Fibroblast of skin of left quadriceps (primary cell): Measurements from ENCODE around the gene CLSTN1.
"Not testable (repeated sequence)": the region's sequence is repeated elsewhere in the genome, so short reads cannot be mapped to it uniquely, and the experiment has no call there.

Experiments
- DNase-seq, 2 experiments: peaks; one replicate each; pipeline ENCODE4 v3.0.0-alpha.2; 2013; ENCODE audit warnings: low read depth in 2 of 2

CLSTN1 gene

DNA sequence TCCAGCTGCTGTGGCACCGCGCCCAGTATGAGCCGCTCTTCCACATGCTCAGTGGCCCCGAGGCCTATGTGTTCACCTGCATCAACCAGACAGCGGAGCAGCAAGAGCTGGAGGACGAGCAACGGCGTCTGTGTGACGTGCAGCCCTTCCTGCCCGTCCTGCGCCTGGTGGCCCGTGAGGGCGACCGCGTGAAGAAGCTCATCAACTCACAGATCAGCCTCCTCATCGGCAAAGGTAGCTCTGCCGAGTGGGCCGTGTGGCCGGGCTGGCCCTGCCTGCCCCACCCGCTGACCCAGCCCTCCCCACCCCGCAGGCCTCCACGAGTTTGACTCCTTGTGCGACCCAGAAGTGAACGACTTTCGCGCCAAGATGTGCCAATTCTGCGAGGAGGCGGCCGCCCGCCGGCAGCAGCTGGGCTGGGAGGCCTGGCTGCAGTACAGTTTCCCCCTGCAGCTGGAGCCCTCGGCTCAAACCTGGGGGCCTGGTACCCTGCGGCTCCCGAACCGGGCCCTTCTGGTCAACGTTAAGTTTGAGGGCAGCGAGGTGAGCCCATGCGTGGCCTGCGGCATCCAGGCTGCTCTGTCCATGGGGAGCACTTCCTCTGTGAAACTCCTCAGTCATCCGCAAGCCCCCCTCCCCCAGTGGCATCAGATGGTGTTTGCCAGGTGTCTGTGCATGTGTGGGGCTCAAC lies 108.1 kb downstream of the CLSTN1 start:
- no peak for DNase-seq

DNA sequence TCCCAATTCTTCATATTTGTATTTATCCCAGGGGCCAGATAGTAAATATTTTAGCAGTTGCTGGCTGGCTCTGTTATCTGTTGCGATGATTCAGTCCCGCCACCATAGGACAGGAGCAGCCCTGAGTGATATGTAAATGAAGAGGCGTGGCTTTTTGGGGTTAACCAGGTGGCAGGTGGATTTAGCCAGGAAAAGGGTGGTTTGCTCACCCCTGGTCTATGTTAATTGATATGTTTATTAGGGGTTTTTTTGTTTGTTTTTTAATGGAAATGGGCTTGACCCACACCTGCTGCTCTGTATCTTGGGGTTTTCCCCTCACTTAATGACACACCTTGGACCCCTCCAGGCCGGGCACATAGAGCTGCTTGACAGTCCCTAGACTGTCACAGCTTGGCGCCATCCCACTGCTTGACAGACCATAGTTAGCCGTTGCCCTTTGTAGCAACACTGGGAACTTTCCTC lies 109.5 kb downstream of the CLSTN1 start:
- no peak for DNase-seq

GRCh38 chr1:9712767-9713166 lies 111.0 kb downstream of the CLSTN1 start:
- DNase-seq: not testable (repeated sequence)

- DNase-seq: no peak
Observed at GRCh38 chr1:9711466-9712020, 112.2 kb downstream of the CLSTN1 start.

- DNase-seq: no peak
Observed at GRCh38 chr1:9710037-9710436, 113.7 kb downstream of the CLSTN1 start.

DNA sequence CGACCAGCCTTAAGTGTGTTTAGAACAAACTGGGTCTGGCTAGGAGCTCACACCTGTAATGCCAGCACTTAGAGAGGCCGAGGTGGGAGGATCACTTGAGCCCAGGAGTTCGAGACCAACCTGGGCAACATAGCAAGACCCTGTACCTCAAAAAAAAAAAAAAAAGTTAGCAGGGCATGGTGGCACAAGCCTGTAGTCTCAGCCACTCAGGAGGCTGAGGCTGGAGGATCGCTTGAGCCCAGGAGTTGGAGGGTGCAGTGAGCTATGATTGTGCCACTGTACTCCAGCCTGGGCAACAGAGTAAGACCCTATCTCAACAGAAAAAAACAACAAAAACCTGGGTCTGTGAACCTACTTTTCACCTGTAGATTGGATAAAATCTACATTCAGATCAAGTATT lies 117.6 kb downstream of the CLSTN1 start:
- DNase-seq: no peak

DNA sequence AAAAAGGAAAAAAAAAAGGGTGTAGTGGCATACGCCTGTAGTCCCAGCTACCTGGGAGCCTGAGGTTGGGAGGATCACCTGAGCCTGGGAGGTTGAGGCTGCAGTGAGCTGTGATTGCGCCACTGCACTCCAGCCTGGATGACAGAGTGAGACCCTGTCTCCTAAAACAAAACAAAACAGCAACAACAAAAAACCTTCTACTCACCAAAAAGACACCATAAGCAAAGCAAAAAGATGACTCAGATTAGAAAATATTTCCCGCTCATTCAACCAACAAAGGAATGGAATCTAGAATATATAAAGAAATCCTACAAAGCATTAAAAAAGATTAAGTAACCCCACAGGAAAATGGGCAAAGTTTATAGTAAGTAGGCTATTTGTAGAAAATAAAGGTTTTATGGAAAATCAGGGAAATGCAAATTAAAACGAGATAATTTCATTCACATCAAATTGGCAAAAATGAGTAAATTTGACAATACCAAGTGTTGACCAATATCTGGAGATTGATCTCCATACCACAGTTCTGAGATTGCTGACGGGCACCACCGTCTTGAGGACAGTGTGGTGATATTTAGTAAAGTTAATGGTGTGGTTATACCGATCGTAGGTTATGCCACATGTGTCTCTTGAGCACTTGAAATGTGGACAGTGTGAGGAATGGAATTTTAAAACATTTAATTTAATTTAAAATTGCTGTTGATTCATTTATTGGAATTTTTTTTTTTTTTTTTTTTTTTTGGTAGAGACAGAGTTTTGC lies 118.2 kb downstream of the CLSTN1 start:
- DNase-seq: no peak

DNA sequence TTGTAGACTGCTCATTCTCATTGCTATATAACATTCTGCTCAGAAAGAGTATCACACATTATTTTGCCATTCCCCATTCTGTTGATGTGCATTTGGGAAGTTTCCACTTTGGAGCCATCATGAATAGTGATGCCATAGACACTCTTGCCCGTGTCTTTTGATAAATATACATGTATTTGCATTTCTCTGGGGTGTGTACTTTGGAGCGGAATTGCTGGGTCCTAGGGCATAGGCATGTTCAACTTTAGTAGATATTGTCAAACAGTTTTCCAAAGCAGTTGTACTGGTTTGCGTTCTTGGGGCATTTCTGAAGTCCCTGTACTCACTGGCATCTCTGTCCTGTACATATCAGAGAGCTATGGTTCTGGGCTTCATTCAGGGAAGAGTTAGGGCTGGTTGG lies 120.1 kb downstream of the CLSTN1 start:
- no peak for DNase-seq

- DNase-seq: no peak
Observed at GRCh38 chr1:9703165-9703509, 120.6 kb downstream of the CLSTN1 start.

DNA sequence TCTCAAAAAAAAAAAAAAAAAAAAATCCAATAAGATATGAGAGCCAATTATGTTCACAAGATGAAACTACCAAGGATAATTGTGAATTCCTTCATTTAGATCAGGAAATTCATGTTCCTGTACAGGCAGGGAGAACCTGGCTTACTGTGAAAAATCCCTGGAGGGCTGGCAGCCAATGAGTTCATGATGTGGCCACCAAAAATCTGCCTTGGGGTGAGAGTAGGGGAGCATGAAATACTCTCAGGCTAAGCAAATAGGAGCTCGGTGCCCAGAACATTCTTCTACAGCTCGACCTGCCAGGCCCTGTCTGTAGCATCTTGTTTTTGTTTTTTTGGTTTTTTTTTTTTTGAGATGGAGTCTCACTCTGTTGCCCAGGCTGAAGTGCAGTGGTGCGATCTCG lies 122.1 kb downstream of the CLSTN1 start:
- DNase-seq: no peak

DNA sequence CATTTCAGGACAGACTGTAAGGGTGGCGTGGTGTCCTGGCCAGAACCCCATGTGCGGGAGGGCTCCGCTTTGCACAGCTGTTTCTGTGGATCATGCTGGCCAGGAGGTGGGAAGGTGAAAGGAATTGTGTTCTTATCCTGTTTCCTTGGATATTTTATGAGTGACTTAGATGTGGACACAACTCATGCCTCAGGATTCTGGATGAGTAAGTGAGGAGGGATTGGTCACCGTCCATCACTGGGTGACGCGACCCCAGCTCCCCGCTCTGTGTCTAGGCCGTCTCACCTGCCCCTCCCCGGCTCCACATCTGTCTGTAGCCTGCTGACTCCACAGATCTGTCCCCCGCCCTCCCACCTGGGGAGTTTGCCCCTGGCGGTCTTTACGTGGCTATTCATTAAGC lies 123.4 kb downstream of the CLSTN1 start:
- DNase-seq: peak in 1 of 2 experiments; percentile 36

DNA sequence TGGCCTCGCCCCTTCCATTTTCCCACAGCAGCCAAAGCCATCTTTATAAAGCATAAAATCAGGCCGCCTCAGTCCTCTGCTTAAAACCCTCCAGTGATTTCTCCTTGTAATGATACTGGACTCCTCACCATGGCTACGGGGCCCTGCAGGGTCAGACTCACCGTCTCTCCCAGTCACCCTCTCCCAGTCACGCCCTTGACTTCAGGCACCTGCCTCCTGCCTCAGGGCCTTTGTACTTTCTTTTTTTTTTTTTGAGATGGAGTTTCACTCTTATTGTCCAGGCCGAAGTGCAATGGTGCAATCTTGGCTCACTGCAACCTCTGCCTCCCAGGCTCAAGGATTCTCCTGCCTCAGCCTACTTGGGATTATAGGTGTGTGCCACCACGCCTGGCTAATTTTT lies 124.4 kb downstream of the CLSTN1 start:
- no peak for DNase-seq

- no peak for DNase-seq
Observed at GRCh38 chr1:9696793-9697192, 127.0 kb downstream of the CLSTN1 start.

DNA sequence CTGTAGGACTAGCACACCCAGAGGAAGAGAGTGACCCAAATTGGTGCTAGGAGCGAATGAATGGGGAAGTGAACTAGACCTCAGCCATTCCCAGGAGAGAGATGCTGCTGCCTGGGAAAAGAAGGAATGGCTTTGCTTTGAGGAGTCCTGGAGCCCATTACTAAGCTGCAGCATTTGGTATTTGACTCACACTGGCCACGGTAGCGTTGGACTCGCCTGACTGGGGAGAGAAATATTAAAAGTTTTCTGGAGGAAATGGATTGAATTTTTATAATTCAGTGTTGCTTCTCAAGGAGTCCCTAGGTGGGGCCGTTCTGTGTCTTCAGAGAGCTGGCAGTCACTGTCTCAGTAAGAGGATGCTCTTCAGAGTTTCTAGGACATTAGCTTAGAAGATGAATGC lies 132.1 kb downstream of the CLSTN1 start:
- no peak for DNase-seq

GRCh38 chr1:9691108-9691445 lies 132.7 kb downstream of the CLSTN1 start:
- no peak for DNase-seq

DNA sequence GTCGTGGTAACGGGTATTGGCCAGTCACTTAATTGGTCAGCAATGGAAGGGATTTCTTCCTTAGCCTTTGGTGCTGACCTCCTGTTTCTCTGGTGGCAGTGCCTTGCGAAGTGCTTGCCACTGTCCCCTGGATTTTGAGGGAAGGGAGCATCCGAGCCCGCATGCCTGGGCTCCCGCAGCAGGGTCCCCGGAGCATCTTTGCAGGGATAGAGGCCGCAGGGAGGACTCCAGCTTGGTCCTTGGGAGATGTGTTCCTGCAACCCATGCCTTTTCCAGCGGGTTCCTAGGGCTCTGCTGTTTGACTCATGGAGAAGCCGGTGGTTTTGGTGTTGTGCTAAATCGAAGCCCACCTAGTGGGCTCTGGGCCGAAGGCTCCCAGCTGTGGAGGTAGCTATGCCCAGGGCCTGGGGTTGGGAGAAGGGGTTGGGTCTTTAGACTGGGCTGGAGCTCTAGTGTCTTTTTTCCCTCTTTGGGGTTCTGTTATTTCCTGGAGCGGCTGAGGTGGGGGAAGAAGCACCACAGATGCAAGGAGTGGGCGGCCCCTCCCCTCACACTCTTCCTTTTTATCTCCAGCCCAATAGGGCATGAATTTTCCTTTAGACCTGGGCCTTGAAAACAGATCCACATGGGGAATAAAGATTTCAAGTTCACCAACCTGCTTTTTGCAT lies 133.2 kb downstream of the CLSTN1 start:
- DNase-seq: no peak

- no peak for DNase-seq
Observed at GRCh38 chr1:9689971-9690381, 133.8 kb downstream of the CLSTN1 start.

GRCh38 chr1:9689011-9689706 lies 134.6 kb downstream of the CLSTN1 start:
- DNase-seq: peak in 1 of 2 experiments; percentile 36

- DNase-seq: no peak
Observed at GRCh38 chr1:9688599-9688998, 135.2 kb downstream of the CLSTN1 start.

DNA sequence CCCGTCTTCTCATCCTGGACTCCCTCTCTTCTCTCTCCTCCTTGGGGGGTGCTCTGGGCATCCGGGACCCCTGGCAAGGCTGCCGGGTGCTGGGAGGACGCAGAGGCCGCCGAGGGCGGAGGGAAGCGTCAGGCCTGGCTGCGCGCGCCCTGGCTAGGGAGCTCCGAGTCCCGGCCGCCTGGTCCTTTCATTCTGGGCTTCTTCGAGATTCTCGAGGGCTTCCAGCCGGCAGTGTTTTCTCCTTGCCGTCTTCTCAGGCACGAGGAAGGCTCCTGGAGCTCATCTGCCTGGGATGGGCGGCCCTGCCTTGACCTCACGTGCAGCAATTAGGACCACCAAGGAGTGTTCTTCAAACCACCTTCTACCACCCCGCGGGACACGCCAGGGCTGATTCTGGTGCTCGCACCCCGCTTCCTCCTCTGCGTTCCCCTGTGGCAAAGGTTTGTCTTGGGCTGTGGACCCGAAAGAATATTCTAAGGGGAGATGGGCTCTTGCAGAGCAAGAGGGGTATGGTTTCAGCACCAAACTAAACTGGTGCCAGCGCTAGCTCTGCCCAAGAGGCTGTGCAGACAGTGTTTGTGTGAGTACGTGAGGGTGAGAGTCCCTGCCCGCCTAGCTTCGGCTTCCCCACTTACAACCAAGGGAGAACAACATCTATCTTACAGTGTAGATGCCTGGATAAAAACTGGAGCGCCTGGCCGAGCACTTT lies 135.7 kb downstream of the CLSTN1 start:
- no peak for DNase-seq

DNA sequence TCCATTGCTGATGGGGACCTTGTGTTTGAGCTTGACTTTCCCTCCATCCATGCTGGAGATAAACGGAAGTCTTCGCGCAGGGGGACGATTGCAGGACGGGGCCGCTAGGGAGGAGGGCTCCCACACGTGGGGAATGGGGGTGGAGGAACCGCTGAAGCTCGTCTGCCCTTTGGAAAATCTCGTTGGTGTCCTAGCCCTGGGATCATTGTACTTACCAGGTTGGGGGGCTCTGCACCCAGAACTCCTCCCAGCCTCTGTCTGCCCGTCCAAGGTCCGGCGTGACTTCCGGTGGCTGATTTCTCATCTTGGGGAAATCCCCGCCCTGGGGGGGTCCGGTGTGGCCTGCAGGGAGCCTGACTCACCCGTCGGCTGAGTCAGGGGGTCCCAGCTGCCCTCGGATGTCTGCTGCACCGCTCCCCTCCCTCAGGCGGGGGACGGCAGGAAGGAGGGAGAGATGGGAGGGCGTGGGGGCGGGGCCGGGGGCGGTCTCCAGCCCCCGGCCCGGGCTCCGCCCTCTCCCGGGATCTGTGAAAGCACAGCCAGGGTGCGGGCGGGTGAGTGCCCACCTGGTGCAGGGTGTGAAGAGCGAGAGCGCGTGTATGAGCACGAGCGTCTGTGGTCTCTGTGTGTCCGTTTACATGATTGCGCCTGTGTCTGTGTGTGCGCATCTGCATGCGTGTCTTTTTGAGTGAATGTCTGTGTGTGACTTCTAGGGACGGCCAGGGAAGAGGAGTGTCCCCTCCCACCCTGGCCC lies 136.5 kb downstream of the CLSTN1 start:
- peak; percentile 39 to 47 for DNase-seq
